SKM-1 (cell line): ENCODE data around the gene HMCN2.
A peak's percentile ranks its signal among the peaks of the same experiment; 100 is the strongest.
"Not testable (repeated sequence)": the region's sequence is repeated elsewhere in the genome, so short reads cannot be mapped to it uniquely, and the experiment has no call there.

Experiments used
- DNase-seq: peaks from one replicate; lab custom pipeline; 2025; ENCODE audit not compliant: unreplicated experiment; lab: John Stamatoyannopoulos, UW

HMCN2 gene

GRCh38 chr9:130264414-130265350, 878 bp upstream of the HMCN2 start:
- no peak for DNase-seq

- no peak for DNase-seq
Observed at GRCh38 chr9:130266236-130267098, 907 bp downstream of the HMCN2 start.

- no peak for DNase-seq
Observed at GRCh38 chr9:130267930-130268329, 2.4 kb downstream of the HMCN2 start.

GRCh38 chr9:130268521-130269211, 3.1 kb downstream of the HMCN2 start:
- peak; percentile 70 for DNase-seq

- DNase-seq = no peak
Observed at GRCh38 chr9:130271473-130271872, 5.9 kb downstream of the HMCN2 start.

- DNase-seq = no peak
Observed at GRCh38 chr9:130275156-130275555, 9.6 kb downstream of the HMCN2 start.

GRCh38 chr9:130276121-130276520, 10.6 kb downstream of the HMCN2 start:
- DNase-seq = no peak

GRCh38 chr9:130276955-130277354, 11.4 kb downstream of the HMCN2 start:
- no peak for DNase-seq

- DNase-seq = not testable (repeated sequence)
Observed at GRCh38 chr9:130277525-130277924, 12.0 kb downstream of the HMCN2 start.

- no peak for DNase-seq
Observed at GRCh38 chr9:130283539-130284248, 18.1 kb downstream of the HMCN2 start.

GRCh38 chr9:130284249-130284625, 18.7 kb downstream of the HMCN2 start:
- DNase-seq = no peak

GRCh38 chr9:130284690-130285089, 19.1 kb downstream of the HMCN2 start:
- no peak for DNase-seq

GRCh38 chr9:130285271-130285670, 19.7 kb downstream of the HMCN2 start:
- no peak for DNase-seq

- DNase-seq = no peak
Observed at GRCh38 chr9:130286072-130286770, 20.7 kb downstream of the HMCN2 start.

GRCh38 chr9:130286781-130287428, 21.3 kb downstream of the HMCN2 start:
- no peak for DNase-seq

- no peak for DNase-seq
Observed at GRCh38 chr9:130287736-130288135, 22.2 kb downstream of the HMCN2 start.

GRCh38 chr9:130288393-130288792, 22.8 kb downstream of the HMCN2 start:
- no peak for DNase-seq

- no peak for DNase-seq
Observed at GRCh38 chr9:130288926-130289690, 23.5 kb downstream of the HMCN2 start.

GRCh38 chr9:130289711-130290241, 24.2 kb downstream of the HMCN2 start:
- no peak for DNase-seq
